NB4 (cell line): Measurements from ENCODE around the gene POLR1B.

Source experiments
- CTCF ChIP-seq: IDR thresholded peaks from one replicate; pipeline ENCODE4 v1.5.1; 2012; ENCODE audit warnings: low read depth, low read length
- MYC ChIP-seq: IDR thresholded peaks from 2 replicates; pipeline ENCODE4 v1.6.1; 2011; ENCODE audit warnings: low read depth, low read length
- POLR2A ChIP-seq: IDR thresholded peaks from 2 replicates; pipeline ENCODE4 v1.6.1; 2011; ENCODE audit warnings: mild to moderate bottlenecking; ENCODE audit not compliant: insufficient read length; ENCODE audit errors: extremely low read depth
- TF ChIP-seq, protein P1 (sequence below): IDR thresholded peaks from 2 replicates; pipeline ENCODE4 v1.6.1; 2011; ENCODE audit warnings: low read depth, low read length

GRCh38 chr2:112584134-112584890 is 42.0 kb downstream of the POLR1B start, which contains the start of gene CHCHD5:
- TF ChIP-seq CTCF (no peak), POLR2A (peak; percentile 46), MYC (peak; percentile 64; the same call in 1 of the 2 replicates)
- TF ChIP-seq, protein P1, sequence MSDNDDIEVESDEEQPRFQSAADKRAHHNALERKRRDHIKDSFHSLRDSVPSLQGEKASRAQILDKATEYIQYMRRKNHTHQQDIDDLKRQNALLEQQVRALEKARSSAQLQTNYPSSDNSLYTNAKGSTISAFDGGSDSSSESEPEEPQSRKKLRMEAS, result peak; percentile 59
